Neural progenitor cell (in vitro differentiated cells): Measurements from ENCODE around the gene VWC2L. TPM values are rescaled to one million over a fixed set of nuclear protein-coding genes. Genes with fewer than 3 reads are reported as not detected.

Source experiments
- DNase-seq: peaks from one replicate; pipeline ENCODE4 v3.0.0-alpha.2; 2016; ENCODE audit warnings: low spot score
- H2AFZ ChIP-seq: fragments of 200-600 bp; sonication (generic); replicated peaks from 2 replicates; pipeline ENCODE4 v1.6.1; 2016; ENCODE audit warnings: antibody characterized with exemption
- H3F3A ChIP-seq: fragments of 200-600 bp; sonication (generic); 2 replicates; pipeline ENCODE4 v1.6.1; 2016; ENCODE audit warnings: antibody characterized with exemption, low read depth
- H3K27ac ChIP-seq: fragments of 200-600 bp; sonication (generic); 2 replicates; pipeline ENCODE4 v1.5.1; 2016; ENCODE audit warnings: mild to moderate bottlenecking
- H3K27me3 ChIP-seq: fragments of 200-600 bp; sonication (generic); 2 replicates; pipeline ENCODE4 v1.6.1; 2016; ENCODE audit warnings: mild to moderate bottlenecking, moderate library complexity
- H3K36me3 ChIP-seq: fragments of 200-600 bp; sonication (generic); 2 replicates; pipeline ENCODE4 v1.5.1; 2016
- H3K4me1 ChIP-seq: fragments of 200-600 bp; sonication (generic); 2 replicates; pipeline ENCODE4 v1.6.1; 2016; ENCODE audit warnings: mixed run types
- H3K4me2 ChIP-seq: fragments of 200-600 bp; sonication (generic); 2 replicates; pipeline ENCODE4 v1.6.1; 2016
- H3K4me3 ChIP-seq: fragments of 200-600 bp; sonication (generic); 2 replicates; pipeline ENCODE4 v1.5.1; 2016
- H3K79me2 ChIP-seq: fragments of 200-600 bp; sonication (generic); 2 replicates; pipeline ENCODE4 v1.6.1; 2016; ENCODE audit warnings: low read depth
- H3K9ac ChIP-seq: fragments of 200-600 bp; sonication (generic); 2 replicates; pipeline ENCODE4 v1.6.1; 2016
- H3K9me3 ChIP-seq: fragments of 200-600 bp; sonication (generic); 2 replicates; pipeline ENCODE4 v1.5.1; 2016; ENCODE audit warnings: low read depth
- H4K20me1 ChIP-seq: fragments of 200-600 bp; sonication (generic); 2 replicates; pipeline ENCODE4 v1.6.1; 2016; ENCODE audit warnings: low read depth
- H3K27ac Mint-ChIP-seq: 3 replicates; pipeline ENCODE4 v1.8.0; 2021; ENCODE audit warnings: mixed read lengths
- H3K27me3 Mint-ChIP-seq: 2 replicates; pipeline ENCODE4 v1.8.0; 2022; ENCODE audit warnings: low read depth, mild to moderate bottlenecking, inconsistent platforms, moderate library complexity, mixed read lengths; ENCODE audit not compliant: insufficient read depth
- H3K36me3 Mint-ChIP-seq: 3 replicates; pipeline ENCODE4 v1.8.0; 2021; ENCODE audit warnings: mixed read lengths
- H3K4me1 Mint-ChIP-seq: 3 replicates; pipeline ENCODE4 v1.8.0; 2021; ENCODE audit warnings: mixed read lengths
- H3K4me3 Mint-ChIP-seq: 3 replicates; pipeline ENCODE4 v1.8.0; 2021; ENCODE audit warnings: mild to moderate bottlenecking, moderate library complexity, mixed read lengths
- H3K9me3 Mint-ChIP-seq: 3 replicates; pipeline ENCODE4 v1.8.0; 2020; ENCODE audit warnings: mixed read lengths
- EZH2 ChIP-seq: fragments of 200-600 bp; sonication (generic); IDR thresholded peaks from 2 replicates; pipeline ENCODE4 v1.6.1; 2017; ENCODE audit warnings: antibody characterized with exemption, mild to moderate bottlenecking, moderate library complexity
- EZH2phosphoT487 ChIP-seq: fragments of 200-600 bp; sonication (generic); IDR thresholded peaks from 2 replicates; pipeline ENCODE4 v1.6.1; 2017; ENCODE audit warnings: antibody characterized with exemption
- total RNA-seq: library from RNA; depleted of rRNA; stranded (reverse); fragments of >200 nt; gene quantifications from 2 replicates; pipeline ENCODE4 v1.2.3, GENCODE V29; 2015; ENCODE audit warnings: low replicate concordance
- TF ChIP-seq, protein P1 (sequence below): fragments of 200-600 bp; sonication (generic); IDR thresholded peaks from 2 replicates; pipeline ENCODE4 v1.5.1; 2017; ENCODE audit warnings: antibody characterized with exemption, mild to moderate bottlenecking

VWC2L gene
- total RNA-seq, 1 donor from 2014 or later = not detected

DNA sequence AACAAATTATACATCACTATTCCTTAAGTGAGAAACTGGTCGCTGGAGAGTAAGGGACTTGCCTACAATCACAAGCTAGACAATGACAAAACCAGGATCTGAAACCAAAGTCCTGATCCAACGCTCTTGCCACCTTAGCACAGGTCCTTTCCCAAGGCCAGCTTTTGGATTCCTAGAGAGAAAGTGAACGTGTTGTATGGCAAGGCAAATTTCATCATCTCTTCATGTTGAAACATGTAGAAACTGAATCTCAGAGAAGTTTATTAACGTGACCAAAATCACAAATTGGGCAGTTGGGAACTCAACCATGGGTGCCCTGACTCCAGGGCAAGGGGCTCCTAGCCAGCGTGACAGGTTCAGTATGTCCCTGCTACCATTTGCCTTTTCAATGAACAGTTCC lies 118.2 kb downstream of the VWC2L start:
- H4K20me1 ChIP-seq = no peaks in the 10 kb centered on the region
- no peaks in the 10 kb centered on the region for H3F3A ChIP-seq
- no peaks in the 10 kb centered on the region for H3K27me3 Mint-ChIP-seq
- H3K36me3 ChIP-seq = no peaks in the 10 kb centered on the region
- H3K36me3 Mint-ChIP-seq = no peaks in the 10 kb centered on the region
- H3K79me2 ChIP-seq = no peaks in the 10 kb centered on the region
- no peak overlapping the region for H3K4me3 ChIP-seq
- no peak overlapping the region for H3K4me2 ChIP-seq
- no peak for DNase-seq
- no peaks in the 10 kb centered on the region for H3K27me3 ChIP-seq
- no peaks in the 10 kb centered on the region for H3K9me3 ChIP-seq
- H3K4me1 Mint-ChIP-seq = no peaks in the 10 kb centered on the region
- H3K27ac Mint-ChIP-seq = no peak overlapping the region
- no peak overlapping the region for H3K4me3 Mint-ChIP-seq
- H2AFZ ChIP-seq = no peak overlapping the region
- TF ChIP-seq, protein P1, sequence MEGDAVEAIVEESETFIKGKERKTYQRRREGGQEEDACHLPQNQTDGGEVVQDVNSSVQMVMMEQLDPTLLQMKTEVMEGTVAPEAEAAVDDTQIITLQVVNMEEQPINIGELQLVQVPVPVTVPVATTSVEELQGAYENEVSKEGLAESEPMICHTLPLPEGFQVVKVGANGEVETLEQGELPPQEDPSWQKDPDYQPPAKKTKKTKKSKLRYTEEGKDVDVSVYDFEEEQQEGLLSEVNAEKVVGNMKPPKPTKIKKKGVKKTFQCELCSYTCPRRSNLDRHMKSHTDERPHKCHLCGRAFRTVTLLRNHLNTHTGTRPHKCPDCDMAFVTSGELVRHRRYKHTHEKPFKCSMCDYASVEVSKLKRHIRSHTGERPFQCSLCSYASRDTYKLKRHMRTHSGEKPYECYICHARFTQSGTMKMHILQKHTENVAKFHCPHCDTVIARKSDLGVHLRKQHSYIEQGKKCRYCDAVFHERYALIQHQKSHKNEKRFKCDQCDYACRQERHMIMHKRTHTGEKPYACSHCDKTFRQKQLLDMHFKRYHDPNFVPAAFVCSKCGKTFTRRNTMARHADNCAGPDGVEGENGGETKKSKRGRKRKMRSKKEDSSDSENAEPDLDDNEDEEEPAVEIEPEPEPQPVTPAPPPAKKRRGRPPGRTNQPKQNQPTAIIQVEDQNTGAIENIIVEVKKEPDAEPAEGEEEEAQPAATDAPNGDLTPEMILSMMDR = no peak
- TF ChIP-seq EZH2 (no peak), EZH2phosphoT487 (no peak)
- no peaks in the 10 kb centered on the region for H3K9me3 Mint-ChIP-seq
- H3K27ac ChIP-seq = no peak overlapping the region
- no peaks in the 10 kb centered on the region for H3K4me1 ChIP-seq
- no peak overlapping the region for H3K9ac ChIP-seq

DNA sequence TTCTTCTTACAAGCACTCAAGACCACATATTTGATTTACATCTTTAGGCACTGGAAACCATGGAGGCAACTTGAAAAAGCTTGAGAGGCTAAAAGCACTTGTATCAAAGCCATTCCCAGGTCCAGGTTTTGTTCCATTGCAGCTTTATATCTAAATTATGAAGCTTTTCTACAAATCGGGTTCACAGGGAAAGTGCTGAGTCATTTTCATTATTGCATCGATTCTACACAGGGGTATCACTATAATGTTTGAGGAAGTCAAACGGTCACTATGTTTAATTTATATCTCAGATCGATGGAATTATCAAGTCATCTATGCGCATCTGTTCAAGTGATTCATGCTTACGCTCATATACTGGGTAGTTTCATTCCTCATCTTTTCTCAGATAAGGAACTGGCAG lies 118.7 kb downstream of the VWC2L start:
- Mint-ChIP-seq H3K4me1 (no peaks in the 10 kb centered on the region), H3K27ac (no peak overlapping the region), H3K27me3 (no peaks in the 10 kb centered on the region), H3K36me3 (no peaks in the 10 kb centered on the region), H3K4me3 (no peak overlapping the region), H3K9me3 (no peaks in the 10 kb centered on the region)
- no peaks in the 10 kb centered on the region for H3K79me2 ChIP-seq
- H3K9ac ChIP-seq = no peak overlapping the region
- TF ChIP-seq EZH2 (no peak), EZH2phosphoT487 (no peak)
- TF ChIP-seq, protein P1 = no peak
- no peaks in the 10 kb centered on the region for H3F3A ChIP-seq
- no peak overlapping the region for H3K27ac ChIP-seq
- DNase-seq = no peak
- no peaks in the 10 kb centered on the region for H4K20me1 ChIP-seq
- H3K4me1 ChIP-seq = no peaks in the 10 kb centered on the region
- H3K4me3 ChIP-seq = no peak overlapping the region
- H3K36me3 ChIP-seq = no peaks in the 10 kb centered on the region
- H3K27me3 ChIP-seq = no peaks in the 10 kb centered on the region
- no peak overlapping the region for H2AFZ ChIP-seq
- H3K4me2 ChIP-seq = no peak overlapping the region
- H3K9me3 ChIP-seq = no peaks in the 10 kb centered on the region

DNA sequence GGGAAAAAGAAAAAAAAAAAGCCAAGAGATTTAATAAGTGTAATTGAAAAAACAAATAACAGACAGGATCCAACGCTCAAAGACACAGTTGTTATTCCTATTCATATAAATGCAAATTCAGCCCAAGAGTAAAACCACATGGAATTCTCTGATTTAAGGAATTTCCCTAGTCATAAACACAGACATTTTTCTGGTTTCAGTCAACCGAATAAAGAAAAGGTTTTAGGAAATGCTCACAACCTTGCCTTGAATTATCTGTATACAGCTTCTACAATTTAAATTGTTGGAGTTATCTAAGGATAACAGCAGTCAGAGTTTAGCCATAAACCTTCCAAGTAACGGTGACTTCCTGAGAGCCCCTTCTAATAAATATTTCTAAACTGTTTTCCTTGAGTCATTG lies 122.7 kb downstream of the VWC2L start:
- Histone ChIP-seq H3K4me3 (no peak overlapping the region), H3K4me2 (no peak overlapping the region), H3K79me2 (no peaks in the 10 kb centered on the region), H3K9me3 (no peaks in the 10 kb centered on the region), H2AFZ (no peak overlapping the region), H3K4me1 (no peaks in the 10 kb centered on the region), H3K27me3 (no peaks in the 10 kb centered on the region), H3F3A (no peaks in the 10 kb centered on the region), H3K27ac (no peak overlapping the region), H3K9ac (no peak overlapping the region), H4K20me1 (no peaks in the 10 kb centered on the region), H3K36me3 (no peaks in the 10 kb centered on the region)
- Mint-ChIP-seq H3K9me3 (no peaks in the 10 kb centered on the region), H3K27ac (no peak overlapping the region), H3K27me3 (no peaks in the 10 kb centered on the region), H3K36me3 (no peaks in the 10 kb centered on the region), H3K4me1 (no peaks in the 10 kb centered on the region), H3K4me3 (no peak overlapping the region)
- DNase-seq = no peak
- TF ChIP-seq, protein P1 = no peak
- TF ChIP-seq EZH2 (no peak), EZH2phosphoT487 (no peak)

DNA sequence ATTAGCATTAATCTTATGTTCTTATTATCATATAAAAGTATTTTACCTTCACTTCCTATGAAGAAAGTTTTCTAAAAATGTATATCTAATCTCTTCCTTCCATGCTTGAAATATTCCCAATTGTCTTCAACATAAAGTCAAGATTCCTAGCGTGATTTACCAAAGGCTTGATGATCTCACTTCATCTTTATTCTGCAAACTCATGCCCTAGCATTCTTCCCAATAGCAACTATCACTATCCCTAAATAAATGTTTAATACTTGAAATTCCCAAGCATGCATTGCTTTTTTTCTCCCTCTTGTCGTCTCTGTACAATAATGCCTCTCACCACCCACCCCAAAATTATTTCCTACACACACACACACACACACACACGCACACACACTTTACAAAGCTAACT lies 125.8 kb downstream of the VWC2L start:
- no peaks in the 10 kb centered on the region for H3K4me1 ChIP-seq
- no peak overlapping the region for H3K4me2 ChIP-seq
- peaks cover 5% of the 10 kb centered on the region for H3K4me1 Mint-ChIP-seq
- H3K9me3 ChIP-seq = no peaks in the 10 kb centered on the region
- H3K9me3 Mint-ChIP-seq = no peaks in the 10 kb centered on the region
- no peaks in the 10 kb centered on the region for H4K20me1 ChIP-seq
- no peak overlapping the region for H3K4me3 ChIP-seq
- H3K27me3 Mint-ChIP-seq = no peaks in the 10 kb centered on the region
- DNase-seq = no peak
- H3K27me3 ChIP-seq = no peaks in the 10 kb centered on the region
- H3F3A ChIP-seq = no peaks in the 10 kb centered on the region
- H3K79me2 ChIP-seq = no peaks in the 10 kb centered on the region
- no peaks in the 10 kb centered on the region for H3K36me3 ChIP-seq
- H3K27ac Mint-ChIP-seq = no peak overlapping the region
- H3K27ac ChIP-seq = no peak overlapping the region
- H3K4me3 Mint-ChIP-seq = no peak overlapping the region
- H3K36me3 Mint-ChIP-seq = no peaks in the 10 kb centered on the region
- H2AFZ ChIP-seq = no peak overlapping the region
- TF ChIP-seq, protein P1 = no peak
- TF ChIP-seq EZH2 = no peak
- no peak for TF ChIP-seq EZH2phosphoT487
- no peak overlapping the region for H3K9ac ChIP-seq
